HT1080 (cell line): ENCODE data around the gene PDLIM7. TPM values are rescaled to one million over a fixed set of nuclear protein-coding genes. Genes with fewer than 3 reads are reported as not detected.

Source experiments
- DNase-seq: peaks from one replicate; pipeline ENCODE4 v3.0.0-alpha.2; 2015; ENCODE audit warnings: low read depth
- total RNA-seq: library from RNA; depleted of rRNA; stranded (reverse); fragments of >200 nt; shearing (Covaris generic); gene quantifications from 2 replicates; pipeline ENCODE4 v1.2.3, GENCODE V29; 2014

Gene PDLIM7
- total RNA-seq, 1 experiment from 2014 or later: 262 TPM

DNA sequence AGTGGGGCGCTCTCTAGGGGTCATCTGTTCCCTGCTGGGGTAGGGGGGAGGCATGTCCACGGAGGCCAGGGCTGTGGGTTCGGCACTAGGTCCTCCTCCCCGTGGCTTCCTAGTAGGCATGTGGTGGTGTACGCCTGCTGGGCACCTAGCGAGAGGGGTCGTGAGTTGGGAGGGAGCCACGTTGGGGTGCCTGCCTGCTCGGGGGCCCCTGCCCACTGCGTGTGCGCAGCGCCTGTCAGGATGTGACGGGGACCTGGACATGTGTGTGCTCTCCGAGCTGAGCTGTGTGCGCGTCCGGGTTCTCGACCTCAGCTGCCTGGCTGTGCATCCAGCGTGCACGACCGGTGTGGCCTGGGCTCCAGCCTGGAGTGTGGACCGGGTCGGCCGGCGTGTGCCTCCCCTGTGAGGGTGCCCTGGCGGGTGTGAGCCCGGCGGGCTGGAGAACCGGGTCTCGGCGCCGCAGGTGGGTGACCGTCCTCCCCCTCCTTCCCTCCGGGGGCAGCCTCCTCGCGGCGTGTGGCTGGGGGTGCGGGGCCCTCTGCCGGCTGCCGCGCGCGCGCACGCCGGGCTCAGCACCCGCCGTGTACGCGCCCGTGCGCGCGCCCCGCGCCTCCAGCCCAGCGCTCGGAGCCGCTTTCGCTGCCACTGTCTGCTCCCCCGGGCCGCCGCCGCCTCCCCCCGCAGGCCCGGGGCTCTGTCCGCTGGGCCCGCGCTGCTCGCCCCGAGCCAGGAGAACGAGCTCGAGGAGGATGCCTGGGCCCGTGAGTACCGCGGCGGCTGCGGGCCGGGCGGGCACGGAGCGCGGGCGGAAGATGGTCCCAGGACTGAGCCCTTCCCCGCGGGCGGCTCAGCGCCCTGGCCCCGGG is 51.0 kb downstream of the PDLIM7 start, which contains the start of gene PRR7:
TSS of gene PRR7 (plus strand) at position 615 of the 866 bp plus-strand sequence. CDS start 8,254 bp downstream, outside the sequence.
- DNase-seq: peak; percentile 56

GRCh38 chr5:177445917-177446199 is 51.5 kb downstream of the PDLIM7 start:
- no peak for DNase-seq

- DNase-seq: no peak
Observed at GRCh38 chr5:177445052-177445916, 52.1 kb downstream of the PDLIM7 start.

GRCh38 chr5:177444106-177445051 is 53.0 kb downstream of the PDLIM7 start:
- DNase-seq: no peak

DNA sequence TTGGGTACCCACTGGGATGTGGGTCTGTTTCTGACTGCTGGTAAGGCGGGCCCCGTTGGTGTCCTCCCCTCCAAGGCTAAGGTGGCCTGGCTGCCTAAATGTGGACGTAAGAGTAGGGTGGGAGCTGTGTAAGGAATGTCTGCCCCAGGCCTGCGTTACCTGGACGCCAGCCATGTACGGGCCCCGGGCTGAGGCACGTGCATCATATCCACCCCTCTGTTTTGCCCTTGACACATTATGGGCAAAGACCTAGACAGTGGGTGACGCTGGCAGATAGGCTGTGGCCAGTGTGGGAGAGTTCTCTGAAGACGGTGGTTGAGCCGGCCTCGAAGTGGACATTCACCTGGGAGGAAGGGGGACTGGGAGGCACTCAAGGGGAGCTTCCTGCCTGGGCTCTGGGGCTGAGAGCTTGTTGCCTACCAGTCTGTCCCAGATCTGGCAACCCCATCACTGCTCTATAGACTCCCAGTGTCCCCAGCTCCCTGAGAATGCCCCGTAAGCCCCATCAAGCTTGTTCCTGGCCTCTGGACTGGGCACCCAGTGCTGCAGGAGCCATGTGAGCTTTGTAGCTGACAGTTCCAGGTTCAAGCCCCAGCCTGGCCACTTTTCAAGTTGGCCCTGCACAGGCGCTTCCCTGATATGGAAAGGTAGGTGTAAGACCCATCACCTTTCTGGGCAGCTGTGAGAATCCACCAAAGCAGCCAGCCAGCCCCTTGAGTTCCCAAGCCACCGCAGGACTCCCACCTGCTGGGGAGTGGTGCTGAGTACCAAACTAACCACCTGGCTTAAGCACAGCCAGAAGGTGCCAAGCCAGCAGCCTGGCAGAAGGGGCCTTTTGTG is 54.0 kb downstream of the PDLIM7 start:
- DNase-seq: no peak

GRCh38 chr5:177442066-177442826 is 55.2 kb downstream of the PDLIM7 start:
- no peak for DNase-seq

DNA sequence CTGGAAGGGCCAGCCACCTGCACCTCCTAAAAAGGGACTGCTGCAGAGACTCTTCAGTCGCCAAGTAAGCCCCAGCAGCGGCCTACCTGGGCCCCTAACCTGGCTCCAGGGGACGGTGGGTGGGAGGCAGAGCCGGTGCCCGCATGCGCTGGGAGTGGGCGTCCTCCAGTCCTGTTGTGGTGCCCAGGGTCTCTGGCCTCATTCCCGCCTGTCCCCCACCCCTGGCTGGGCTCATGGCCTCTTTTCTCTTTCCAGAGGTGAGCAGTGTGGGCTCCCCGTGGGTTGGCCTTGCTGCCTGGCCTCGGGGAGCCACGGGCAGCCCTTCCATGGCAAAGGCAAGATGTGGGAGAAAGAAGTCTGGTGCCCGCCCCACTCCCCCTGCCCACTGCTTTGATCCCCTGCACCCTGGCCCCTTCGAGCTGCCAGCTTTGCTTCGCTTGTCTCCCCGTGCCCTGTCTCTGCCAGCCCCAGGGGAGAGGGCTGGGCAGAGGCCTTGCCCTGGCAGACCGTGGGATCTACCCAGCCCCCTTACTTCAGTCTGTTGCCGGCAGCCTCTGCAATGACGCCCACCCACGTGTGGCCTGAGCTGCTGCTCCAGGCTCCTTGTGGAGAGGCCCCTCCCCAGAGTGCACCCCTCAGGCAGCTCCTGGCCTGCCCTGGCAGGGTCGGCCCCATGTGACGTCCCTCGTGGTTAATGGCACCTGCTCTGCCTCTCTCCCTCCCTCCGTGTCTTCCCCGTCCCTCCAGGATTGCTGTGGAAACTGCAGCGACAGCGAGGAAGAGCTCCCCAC is 56.2 kb downstream of the PDLIM7 start:
- no peak for DNase-seq

DNA sequence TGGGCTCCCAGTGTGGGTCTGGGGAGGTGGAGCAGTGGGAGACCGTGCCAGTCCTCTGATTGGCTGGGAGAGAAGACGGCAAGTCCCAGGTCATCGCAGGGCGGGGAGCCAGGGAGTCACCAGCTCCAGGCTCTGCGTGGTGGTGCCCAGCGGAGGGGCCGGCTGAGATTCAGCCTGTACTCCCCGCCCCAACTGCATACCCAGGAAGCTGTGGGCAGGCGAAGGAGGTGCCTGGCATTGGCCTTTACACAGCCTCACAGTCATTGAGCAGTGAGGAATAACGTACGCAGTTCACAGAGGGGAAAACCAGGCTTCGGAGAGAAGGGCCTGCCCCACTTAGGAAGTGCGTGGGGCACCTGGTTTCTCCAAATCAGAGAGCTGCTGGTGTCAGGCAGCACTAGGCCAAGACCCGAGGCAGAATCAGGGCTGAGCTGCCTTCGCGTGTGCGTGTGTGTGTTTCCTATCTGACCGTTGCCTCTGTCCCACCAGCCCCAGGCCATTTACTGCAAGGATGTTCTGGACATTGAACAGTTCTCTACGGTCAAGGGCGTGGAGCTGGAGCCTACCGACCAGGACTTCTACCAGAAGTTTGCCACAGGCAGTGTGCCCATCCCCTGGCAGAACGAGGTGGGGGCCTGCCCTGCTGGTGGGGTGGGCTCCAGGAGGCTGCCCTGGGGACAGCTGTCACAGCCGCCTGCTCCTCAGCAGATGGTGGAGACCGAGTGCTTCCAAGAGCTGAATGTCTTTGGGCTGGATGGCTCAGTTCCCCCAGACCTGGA is 57.0 kb downstream of the PDLIM7 start:
- DNase-seq: no peak

DNA sequence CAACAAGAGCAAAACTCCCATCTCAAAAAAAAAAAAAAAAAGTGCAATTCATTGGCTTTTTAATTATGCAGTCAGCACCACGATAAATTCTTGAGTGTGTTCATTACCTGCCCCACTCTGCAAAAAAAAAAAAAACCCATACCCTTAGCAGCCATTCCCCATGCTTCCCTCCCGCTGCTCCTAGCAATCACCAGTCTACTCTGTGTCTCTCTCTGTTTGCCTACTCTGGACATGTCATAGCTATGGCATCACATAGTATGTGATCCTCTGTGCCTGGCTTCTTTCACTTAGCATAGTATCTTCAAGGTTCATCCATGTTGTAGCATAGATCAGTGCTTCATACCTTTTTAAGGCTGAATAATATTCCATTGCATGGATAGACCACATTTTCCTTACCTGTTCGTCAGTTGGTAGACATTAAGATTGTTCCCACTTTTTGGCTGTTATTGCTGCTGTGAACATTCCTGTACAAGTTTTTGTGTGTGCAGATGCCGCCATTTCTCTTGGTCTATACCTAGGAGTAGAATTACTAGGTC is 57.8 kb downstream of the PDLIM7 start:
- DNase-seq: no peak

DNA sequence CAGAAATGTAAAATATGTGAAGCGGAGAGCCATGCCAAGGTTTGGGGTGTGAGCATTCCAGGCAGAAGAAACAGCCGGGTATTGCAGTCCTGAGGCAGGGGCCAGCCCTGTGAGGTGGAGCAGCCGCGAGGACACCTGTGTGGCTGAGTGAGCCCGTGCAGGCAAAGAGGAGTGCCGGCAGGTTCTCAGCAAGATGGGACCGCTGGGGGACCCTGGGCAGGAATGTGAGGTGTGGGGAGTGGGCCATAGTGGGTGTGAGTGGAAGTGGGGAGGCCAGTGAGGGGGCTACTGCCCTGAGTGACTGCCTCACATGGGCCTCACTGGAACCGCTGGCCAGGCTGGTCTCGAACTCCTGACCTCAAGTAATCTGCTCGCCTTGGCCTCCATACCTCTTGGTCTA is 58.9 kb downstream of the PDLIM7 start:
- no peak for DNase-seq

GRCh38 chr5:177437623-177438022 is 59.8 kb downstream of the PDLIM7 start:
- DNase-seq: no peak

GRCh38 chr5:177435847-177436536 is 61.4 kb downstream of the PDLIM7 start:
- DNase-seq: no peak

GRCh38 chr5:177434942-177435738 is 62.3 kb downstream of the PDLIM7 start:
- DNase-seq: no peak

DNA sequence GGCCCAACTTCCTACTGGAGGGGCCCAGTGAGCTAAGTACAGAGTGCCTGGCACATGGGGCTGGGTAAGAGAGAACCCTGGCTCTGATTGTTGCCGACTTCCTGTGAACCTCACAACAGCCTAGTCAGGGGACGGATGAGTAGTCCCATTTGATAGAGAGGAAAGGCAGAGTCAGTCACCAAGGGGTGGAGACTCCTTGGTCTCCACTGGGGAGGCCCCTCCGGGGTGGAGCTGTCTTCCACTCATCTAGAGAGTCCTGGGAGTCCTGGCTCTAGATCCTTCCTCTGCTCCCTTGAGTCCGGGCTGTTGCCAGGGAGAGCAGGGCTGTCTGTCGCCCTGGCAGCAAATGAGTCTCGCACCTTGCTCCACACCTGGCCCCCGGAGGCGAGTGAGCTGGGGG is 63.0 kb downstream of the PDLIM7 start:
- peak; percentile 63 for DNase-seq

DNA sequence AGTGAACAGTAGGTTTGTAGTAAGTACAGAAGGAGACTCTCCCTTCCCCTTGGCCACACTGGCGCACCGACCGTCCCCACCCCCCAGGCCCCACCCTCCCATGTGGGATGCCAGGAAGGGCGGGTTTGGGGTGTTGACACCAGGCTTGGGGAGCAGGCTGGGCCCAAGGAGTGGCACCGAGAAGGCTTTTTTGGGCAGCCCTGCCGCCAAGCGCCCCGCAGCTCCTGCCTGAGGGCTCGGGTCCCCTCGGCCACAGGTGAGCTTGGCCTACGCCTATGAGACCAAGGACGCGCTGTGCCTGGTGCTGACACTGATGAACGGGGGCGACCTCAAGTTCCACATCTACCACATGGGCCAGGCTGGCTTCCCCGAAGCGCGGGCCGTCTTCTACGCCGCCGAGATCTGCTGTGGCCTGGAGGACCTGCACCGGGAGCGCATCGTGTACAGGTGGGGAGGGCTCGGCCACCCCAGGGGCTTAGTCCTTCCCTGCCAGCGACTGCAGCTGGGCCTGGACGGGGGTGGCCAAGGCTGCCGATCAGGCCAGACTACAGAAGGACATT is 63.7 kb downstream of the PDLIM7 start:
- no peak for DNase-seq
